Esophagus muscularis mucosa (tissue), 4 donors: Measurements from ENCODE around the gene PRR12. TPM values are rescaled to one million over a fixed set of nuclear protein-coding genes. Genes with fewer than 3 reads are reported as not detected.
A peak's percentile ranks its signal among the peaks of the same experiment; 100 is the strongest.
"Not testable (repeated sequence)": the region's sequence is repeated elsewhere in the genome, so short reads cannot be mapped to it uniquely, and the experiment has no call there.

Experiments
- DNase-seq: peaks from one replicate; pipeline ENCODE4 v3.0.0-alpha.2; 2017; ENCODE audit errors: extremely low spot score
- H3K27ac ChIP-seq, 4 donors: fragments of 200-600 bp; sonication (generic); replicated peaks in 1 of 4; 1 replicate in 3 of 4; 2 replicates in 1 of 4; pipeline ENCODE4 v1.5.1; 2016 to 2019; ENCODE audit warnings: mild to moderate bottlenecking in 1 of 4
- H3K27me3 ChIP-seq, 4 donors: fragments of 200-600 bp; sonication (generic); one replicate each; pipeline versions ENCODE4 v1.5.1 to v1.6.0; 2016 to 2019
- H3K36me3 ChIP-seq, 4 donors: fragments of 200-600 bp; sonication (generic); one replicate each; pipeline ENCODE4 v1.5.1; 2016 to 2019
- H3K4me1 ChIP-seq, 4 donors: fragments of 200-600 bp; sonication (generic); one replicate each; pipeline ENCODE4 v1.5.1; 2016 to 2019
- H3K4me3 ChIP-seq, 4 donors: fragments of 200-600 bp; sonication (generic); 1 replicate in 2 of 4; 2 replicates in 2 of 4; pipeline ENCODE4 v1.5.1; 2016 to 2019; ENCODE audit warnings: mild to moderate bottlenecking in 4 of 4, moderate library complexity in 1 of 4
- H3K9me3 ChIP-seq, 4 donors: fragments of 200-600 bp; sonication (generic); 1 replicate in 3 of 4; 2 replicates in 1 of 4; pipeline ENCODE4 v1.5.1; 2016 to 2019
- EP300 ChIP-seq: sonication (generic); formaldehyde crosslinking; IDR thresholded peaks from one replicate; pipeline ENCODE4 v1.6.1; 2017; ENCODE audit warnings: antibody characterized with exemption
- POLR2A ChIP-seq: fragments of 450-650 bp; IDR thresholded peaks from one replicate; pipeline ENCODE4 v1.6.1; 2017; ENCODE audit warnings: antibody characterized with exemption, moderate library complexity, mild to moderate bottlenecking, low read depth
- POLR2AphosphoS5 ChIP-seq, 2 donors: sonication (generic); formaldehyde crosslinking; IDR thresholded peaks; one replicate each; pipeline ENCODE4 v1.6.1; 2017; ENCODE audit warnings: antibody characterized with exemption in 2 of 2
- WGBS: methylation state at CpG from one replicate; pipeline ENCODE4 v1.1.5; 2018; 5-methylcytosine and 5-hydroxymethylcytosine counted together
- intact Hi-C: fragments of 100-400 bp; cut with DNase I; formaldehyde crosslinking; loops from one replicate; pipeline ENCODE4 v1.15.1; 2023
- total RNA-seq, 4 donors: library from RNA; depleted of rRNA; stranded (reverse); fragments of >200 nt; gene quantifications; one replicate each; pipeline versions ENCODE4 v1.1.0 to v1.2.1, GENCODE V29; 2016
- TF ChIP-seq, protein P1 (sequence below), 3 experiments: fragments of 200-600 bp in 2 of 3; fragments of 450-650 bp in 1 of 3; sonication (generic) in 2 of 3; IDR thresholded peaks; one replicate each; pipeline ENCODE4 v1.5.1; 2017 to 2019; ENCODE audit warnings: antibody characterized with exemption in 3 of 3, mild to moderate bottlenecking in 2 of 3, moderate library complexity in 1 of 3

PRR12 gene
- total RNA-seq, 4 donors from 2014 or later, result 9.4 to 29.1 (median 16.3) TPM

DNA sequence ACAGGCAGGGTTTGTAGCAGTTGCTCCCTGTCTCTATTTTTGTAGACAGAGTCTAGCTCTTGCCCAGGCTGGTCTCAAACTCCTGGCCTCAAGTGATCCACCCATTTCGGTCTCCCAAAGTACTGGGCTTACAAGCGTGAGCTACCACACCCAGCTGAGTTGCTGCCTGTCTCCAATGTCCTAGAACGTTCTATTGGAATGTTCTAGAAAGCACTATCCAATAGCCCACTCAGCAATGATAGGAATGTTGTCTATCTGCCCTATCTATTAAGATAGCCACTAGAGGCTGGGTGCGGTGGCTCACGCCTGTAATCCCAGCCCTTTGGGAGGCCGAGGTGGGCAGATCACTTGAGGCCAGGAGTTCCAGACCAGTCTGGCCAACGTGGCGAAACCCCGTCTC is 42.3 kb downstream of the PRR12 start:
- TF ChIP-seq POLR2AphosphoS5 (IDR thresholded peaks at IDR 0.05), result peak in 1 of 2 donors; percentile 16
- H3K27ac ChIP-seq, H3K9me3 ChIP-seq, DNase-seq, H3K4me3 ChIP-seq, intact Hi-C loops, H3K27me3 ChIP-seq: not testable (repeated sequence)
- 80% methylated on average over 9 of the region's 9 CpGs for WGBS
- Histone ChIP-seq H3K36me3 (peaks cover 4 to 32% (median 24%) of the 10 kb centered on the region in 4 donors), H3K4me1 (peaks cover 39 to 61% (median 57%) of the 10 kb centered on the region in 4 donors)

DNA sequence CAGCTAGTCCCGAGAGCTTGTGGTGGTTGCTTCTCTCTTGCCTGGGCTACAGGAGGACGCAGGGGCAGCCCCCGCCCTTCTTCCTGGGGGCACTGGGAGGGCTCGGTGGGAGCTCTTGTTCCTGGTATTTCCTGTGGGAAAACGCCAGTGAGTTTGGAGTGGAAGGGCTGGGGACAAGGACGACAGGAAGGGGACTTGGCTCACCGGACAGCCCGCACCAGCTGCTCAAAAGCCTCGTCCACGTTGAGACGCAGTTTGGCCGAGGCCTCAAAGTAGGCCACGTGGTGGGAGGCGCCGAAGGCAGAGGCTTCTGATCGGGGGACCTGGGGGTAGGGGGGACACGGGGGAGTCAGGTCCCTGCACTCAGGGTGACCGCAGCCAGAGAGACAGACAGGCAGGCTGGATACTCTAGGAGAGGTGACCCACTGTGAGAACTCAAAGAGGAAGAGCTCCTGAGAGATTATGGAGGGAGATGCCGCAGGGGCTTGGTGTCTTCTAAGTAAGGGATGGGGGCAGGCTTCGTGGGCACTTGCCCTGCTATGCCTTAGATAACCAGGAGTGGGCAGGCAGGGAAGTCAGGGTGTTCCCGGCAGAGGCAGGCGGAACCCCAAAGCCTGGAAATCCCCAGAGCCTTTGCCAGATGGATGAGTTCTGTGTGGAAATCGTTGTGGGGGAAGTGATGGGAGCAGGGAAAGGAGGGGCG is 44.7 kb downstream of the PRR12 start:
- 58% methylated on average over 23 of the region's 24 CpGs for WGBS
- TF ChIP-seq, protein P1, sequence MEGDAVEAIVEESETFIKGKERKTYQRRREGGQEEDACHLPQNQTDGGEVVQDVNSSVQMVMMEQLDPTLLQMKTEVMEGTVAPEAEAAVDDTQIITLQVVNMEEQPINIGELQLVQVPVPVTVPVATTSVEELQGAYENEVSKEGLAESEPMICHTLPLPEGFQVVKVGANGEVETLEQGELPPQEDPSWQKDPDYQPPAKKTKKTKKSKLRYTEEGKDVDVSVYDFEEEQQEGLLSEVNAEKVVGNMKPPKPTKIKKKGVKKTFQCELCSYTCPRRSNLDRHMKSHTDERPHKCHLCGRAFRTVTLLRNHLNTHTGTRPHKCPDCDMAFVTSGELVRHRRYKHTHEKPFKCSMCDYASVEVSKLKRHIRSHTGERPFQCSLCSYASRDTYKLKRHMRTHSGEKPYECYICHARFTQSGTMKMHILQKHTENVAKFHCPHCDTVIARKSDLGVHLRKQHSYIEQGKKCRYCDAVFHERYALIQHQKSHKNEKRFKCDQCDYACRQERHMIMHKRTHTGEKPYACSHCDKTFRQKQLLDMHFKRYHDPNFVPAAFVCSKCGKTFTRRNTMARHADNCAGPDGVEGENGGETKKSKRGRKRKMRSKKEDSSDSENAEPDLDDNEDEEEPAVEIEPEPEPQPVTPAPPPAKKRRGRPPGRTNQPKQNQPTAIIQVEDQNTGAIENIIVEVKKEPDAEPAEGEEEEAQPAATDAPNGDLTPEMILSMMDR (IDR thresholded peaks at IDR 0.05), result no peak
- TF ChIP-seq POLR2AphosphoS5 (IDR thresholded peaks at IDR 0.05), result no peak
- no peak for TF ChIP-seq POLR2A
- TF ChIP-seq EP300, result no peak
- Histone ChIP-seq H3K27me3 (no peaks in the 10 kb centered on the region), H3K4me1 (peaks cover 49 to 60% (median 56%) of the 10 kb centered on the region in 4 donors), H3K36me3 (peaks cover 4 to 27% (median 24%) of the 10 kb centered on the region in 4 donors), H3K9me3 (no peaks in the 10 kb centered on the region), H3K4me3 (no peak overlapping the region), H3K27ac (peak overlapping the region; percentile 21 to 65 (median 34))
- intact Hi-C loops, result no loop called here
- DNase-seq, result no peak

DNA sequence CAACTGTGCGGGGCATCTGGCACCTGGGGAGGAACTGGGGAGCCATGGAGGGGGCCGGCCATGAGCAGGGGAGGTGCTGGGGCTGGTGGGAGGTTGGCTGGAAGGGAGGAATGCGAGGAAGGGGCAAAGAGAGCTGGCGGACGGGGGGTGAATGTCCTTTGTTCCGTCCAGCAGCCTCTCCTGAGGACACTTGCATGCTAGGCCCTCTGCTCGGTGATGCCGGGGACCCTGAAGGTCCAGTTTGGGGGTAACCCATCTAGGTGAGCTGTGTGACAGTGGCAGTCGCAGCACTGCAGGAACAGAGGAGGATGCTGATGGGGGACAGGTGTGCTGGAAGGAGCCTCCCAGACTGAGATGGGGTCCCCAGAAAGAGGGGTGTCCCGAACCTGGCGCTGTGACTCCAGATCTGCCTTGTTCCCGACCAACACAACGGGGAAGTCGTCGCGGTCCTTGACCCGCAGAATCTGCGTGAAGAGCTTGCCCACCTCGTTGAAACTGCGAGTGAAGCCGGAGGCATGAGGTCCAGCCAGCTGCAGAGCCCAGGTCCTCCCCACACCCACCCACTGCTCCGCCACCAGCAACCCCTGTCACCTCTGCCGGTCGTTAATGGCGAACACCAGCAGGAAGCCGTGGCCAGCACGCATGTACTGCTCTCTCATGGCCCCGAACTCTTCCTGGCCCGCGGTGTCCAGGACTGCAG is 45.4 kb downstream of the PRR12 start:
- peaks cover 4 to 27% (median 24%) of the 10 kb centered on the region in 4 donors for H3K36me3 ChIP-seq
- intact Hi-C loops, result no loop called here
- DNase-seq, result no peak
- H3K4me1 ChIP-seq, result peaks cover 44 to 60% (median 56%) of the 10 kb centered on the region in 4 donors
- 74% methylated on average over 28 of the region's 30 CpGs for WGBS
- no peaks in the 10 kb centered on the region for H3K9me3 ChIP-seq
- H3K4me3 ChIP-seq, result no peak overlapping the region
- H3K27me3 ChIP-seq, result no peaks in the 10 kb centered on the region
- TF ChIP-seq, protein P1 (IDR thresholded peaks at IDR 0.05), result no peak
- TF ChIP-seq POLR2A (no peak), POLR2AphosphoS5 (IDR thresholded peaks at IDR 0.05) (no peak), EP300 (no peak)
- peak overlapping the region; percentile 21 to 65 (median 34) for H3K27ac ChIP-seq

DNA sequence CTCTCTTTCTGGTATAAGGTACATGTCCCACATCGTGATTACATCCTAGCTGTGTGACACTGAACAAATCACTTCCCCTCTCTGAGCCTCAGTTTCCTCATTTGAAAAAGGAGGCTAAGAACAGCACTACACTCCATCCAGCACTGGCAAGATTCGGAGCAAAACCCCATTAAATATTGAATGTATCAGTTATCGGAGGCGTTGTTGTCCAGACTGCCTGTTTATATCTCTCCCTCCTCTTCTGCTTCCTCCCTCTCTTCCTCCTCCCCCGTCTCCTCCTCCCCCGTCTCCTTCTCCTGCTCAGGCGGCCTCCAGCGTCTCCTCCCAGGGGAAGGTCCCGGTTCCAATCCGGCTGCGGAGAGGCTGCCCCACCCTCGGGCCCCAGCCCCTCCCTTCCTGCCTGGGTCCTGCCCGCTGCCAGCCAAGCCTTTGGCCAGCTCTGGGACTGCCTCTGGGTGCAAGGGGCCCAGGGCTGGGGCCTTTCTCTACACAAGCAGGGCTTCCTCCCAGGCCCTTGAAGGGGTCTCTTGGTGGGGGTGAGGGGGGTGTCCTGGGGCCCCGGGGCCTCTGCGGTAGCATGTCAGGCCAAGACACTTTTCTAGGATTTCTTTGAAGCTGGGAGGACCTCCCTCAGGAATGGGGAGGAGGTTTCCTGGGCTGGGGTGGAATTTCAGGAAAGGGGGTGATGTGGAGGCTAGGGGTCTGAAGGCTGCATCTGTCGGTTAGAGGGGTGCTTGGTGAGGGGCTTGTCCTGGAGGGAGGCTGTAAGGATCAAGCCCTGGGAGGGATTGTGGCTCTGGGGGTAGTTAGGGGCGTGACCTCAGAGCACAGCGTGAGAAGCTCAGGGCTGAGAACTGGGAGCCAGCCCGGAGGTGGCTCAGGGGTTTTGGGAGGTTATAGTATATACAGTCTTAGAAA is 47.1 kb downstream of the PRR12 start:
- intact Hi-C loops, result loop anchor here (2.0 kb wide), 1 partner anchor 45 kb away; no protein-coding TSS in a partner anchor
- peak overlapping the region; percentile 69 to 97 (median 76) for H3K4me3 ChIP-seq

More for the DNA sequence above, 47.1 kb downstream of the PRR12 start:
- TF ChIP-seq POLR2AphosphoS5 (IDR thresholded peaks at IDR 0.05), result peak; percentile 75 to 79
- TF ChIP-seq, protein P1 (IDR thresholded peaks at IDR 0.05), result no peak
- no peak for TF ChIP-seq EP300
- no peak for TF ChIP-seq POLR2A
- DNase-seq, result peak; percentile 95
- Histone ChIP-seq H3K36me3 (peaks cover 4 to 27% (median 24%) of the 10 kb centered on the region in 4 donors), H3K9me3 (no peaks in the 10 kb centered on the region), H3K27ac (peak overlapping the region; percentile 98 to 100 (median 98)), H3K4me1 (peaks cover 43 to 62% (median 58%) of the 10 kb centered on the region in 4 donors), H3K27me3 (no peaks in the 10 kb centered on the region)
- 6% methylated on average over 18 of the region's 19 CpGs for WGBS
